PC-9 (cell line): ENCODE data around the gene GPR26. TPM values are rescaled to one million over a fixed set of nuclear protein-coding genes. Genes with fewer than 3 reads are reported as not detected.
"Not testable (repeated sequence)": the region's sequence is repeated elsewhere in the genome, so short reads cannot be mapped to it uniquely, and the experiment has no call there.

Experiments
- BruUV-seq: library from RNA; stranded (reverse); fragments of 400-500 nt; replicated peaks from 2 replicates; lab custom pipeline; 2021; lab: Mats Ljungman, UMichigan
- CTCF ChIA-PET: fragments of 300-600 bp; sonication (Branson Sonifier 250); formaldehyde crosslinking; loops from one replicate; lab custom pipeline; 2022; ENCODE audit warnings: antibody characterized with exemption; lab: Charles Lee
- POLR2A ChIA-PET: fragments of 300-600 bp; sonication (Branson Sonifier 250); formaldehyde crosslinking; loops from one replicate; lab custom pipeline; 2022; ENCODE audit warnings: antibody characterized with exemption; ENCODE audit not compliant: unreplicated experiment; lab: Charles Lee
- DNase-seq, 2 experiments: peaks; one replicate each; pipeline versions ENCODE4 v3.0.0 to v3.0.0-alpha.2; 2015 to 2022; ENCODE audit warnings: mixed read lengths in 1 of 2
- H2AFZ ChIP-seq: fragments of 200-600 bp; sonication (generic); 2 replicates; pipeline ENCODE4 v1.8.1; 2017; ENCODE audit warnings: antibody characterized with exemption
- H3F3A ChIP-seq: fragments of 200-600 bp; sonication (generic); 2 replicates; pipeline ENCODE4 v1.8.1; 2017; ENCODE audit warnings: antibody characterized with exemption, mild to moderate bottlenecking, low read depth; ENCODE audit not compliant: insufficient read depth
- H3K27ac ChIP-seq: fragments of 200-600 bp; sonication (generic); 2 replicates; pipeline ENCODE4 v1.6.1; 2016; ENCODE audit warnings: mixed run types
- H3K27me3 ChIP-seq: fragments of 200-600 bp; sonication (generic); 2 replicates; pipeline ENCODE4 v1.6.1; 2016; ENCODE audit warnings: low read depth, mixed run types; ENCODE audit not compliant: insufficient read depth
- H3K36me3 ChIP-seq: fragments of 200-600 bp; sonication (generic); 2 replicates; pipeline ENCODE4 v1.6.1; 2016; ENCODE audit warnings: low read depth, mixed run types
- H3K4me1 ChIP-seq: fragments of 200-600 bp; sonication (generic); replicated peaks from 2 replicates; pipeline ENCODE4 v1.6.1; 2016; ENCODE audit warnings: mixed run types; ENCODE audit not compliant: insufficient read depth
- H3K4me2 ChIP-seq: fragments of 200-600 bp; sonication (generic); 2 replicates; pipeline ENCODE4 v1.6.1; 2017; ENCODE audit warnings: mixed run types
- H3K4me3 ChIP-seq: fragments of 200-600 bp; sonication (generic); 2 replicates; pipeline ENCODE4 v1.6.1; 2016; ENCODE audit warnings: mixed run types
- H3K79me2 ChIP-seq: fragments of 200-600 bp; sonication (generic); 2 replicates; pipeline ENCODE4 v1.6.1; 2017; ENCODE audit warnings: low read depth, mixed run types
- H3K9me2 ChIP-seq: fragments of 200-600 bp; sonication (generic); 2 replicates; pipeline ENCODE4 v1.8.1; 2017; ENCODE audit warnings: mild to moderate bottlenecking; ENCODE audit not compliant: insufficient read depth
- H3K9me3 ChIP-seq: fragments of 200-600 bp; sonication (generic); 2 replicates; pipeline ENCODE4 v1.8.1; 2016; ENCODE audit warnings: low read depth; ENCODE audit not compliant: insufficient read depth
- H4K20me1 ChIP-seq: fragments of 200-600 bp; sonication (generic); 2 replicates; pipeline ENCODE4 v1.8.1; 2017; ENCODE audit not compliant: insufficient read depth
- CTCF ChIP-seq: fragments of 200-600 bp; sonication (generic); conservative IDR thresholded peaks from 2 replicates; pipeline ENCODE4 v1.6.1; 2017; ENCODE audit warnings: mixed run types, antibody characterized with exemption, mild to moderate bottlenecking, moderate library complexity
- EZH2 ChIP-seq: fragments of 200-600 bp; sonication (generic); IDR thresholded peaks from 2 replicates; pipeline ENCODE4 v1.8.0; 2017; ENCODE audit warnings: antibody characterized with exemption, low read depth
- intact Hi-C: fragments of 100-400 bp; cut with micrococcal nuclease; formaldehyde crosslinking; loops from one replicate; pipeline ENCODE4 v1.10.0; 2022; ENCODE audit not compliant: unreplicated experiment
- total RNA-seq: library from RNA; stranded (reverse); gene quantifications from 2 replicates; pipeline ENCODE4 v1.2.3, GENCODE V29; 2021

The GPR26 gene
- total RNA-seq, 1 experiment from 2014 or later = not detected

GRCh38 chr10:123726381-123726780, 60.2 kb downstream of the GPR26 start:
- Histone ChIP-seq H3K4me1 (no peaks in the 10 kb centered on the region), H4K20me1 (no peaks in the 10 kb centered on the region), H3K4me2 (no peak overlapping the region), H3K9me3 (no peaks in the 10 kb centered on the region), H3K9me2 (no peaks in the 10 kb centered on the region), H3K27ac (no peak overlapping the region), H2AFZ (no peak overlapping the region), H3K36me3 (no peaks in the 10 kb centered on the region), H3K27me3 (peaks cover 11% of the 10 kb centered on the region; the same call in 1 of the 2 replicates), H3F3A (no peaks in the 10 kb centered on the region), H3K4me3 (no peak overlapping the region), H3K79me2 (no peaks in the 10 kb centered on the region)
- ChIA-PET CTCF (no interaction called here), POLR2A (no interaction called here)
- TF ChIP-seq CTCF = no peak
- TF ChIP-seq EZH2 = no peak
- intact Hi-C loops = no loop called here
- DNase-seq = no peak
- BruUV-seq = no TSS peak

GRCh38 chr10:123726836-123727235, 60.7 kb downstream of the GPR26 start:
- no peak for TF ChIP-seq CTCF
- no peak for TF ChIP-seq EZH2
- CTCF ChIA-PET = no interaction called here
- POLR2A ChIA-PET = no interaction called here

GRCh38 chr10:123729523-123729922, 63.4 kb downstream of the GPR26 start:
- Histone ChIP-seq H3K79me2 (no peaks in the 10 kb centered on the region), H4K20me1 (no peaks in the 10 kb centered on the region), H3K9me2 (no peaks in the 10 kb centered on the region), H3F3A (no peaks in the 10 kb centered on the region), H3K27me3 (peaks cover 10% of the 10 kb centered on the region; the same call in 1 of the 2 replicates), H3K4me1 (no peaks in the 10 kb centered on the region), H3K4me3 (no peak overlapping the region), H3K9me3 (no peaks in the 10 kb centered on the region), H2AFZ (no peak overlapping the region), H3K4me2 (no peak overlapping the region), H3K36me3 (no peaks in the 10 kb centered on the region), H3K27ac (no peak overlapping the region)
- intact Hi-C loops = no loop called here
- no peak for DNase-seq
- POLR2A ChIA-PET = no interaction called here
- no TSS peak for BruUV-seq
- CTCF ChIA-PET = no interaction called here
- TF ChIP-seq CTCF (no peak), EZH2 (no peak)

More at GRCh38 chr10:123726836-123727235, 60.7 kb downstream of the GPR26 start:
- Histone ChIP-seq H3K4me1 (no peaks in the 10 kb centered on the region), H3K79me2 (no peaks in the 10 kb centered on the region), H3K36me3 (no peaks in the 10 kb centered on the region), H3K27ac (no peak overlapping the region), H3K4me3 (no peak overlapping the region), H3K9me3 (no peaks in the 10 kb centered on the region), H3K27me3 (peaks cover 11% of the 10 kb centered on the region; the same call in 1 of the 2 replicates), H3K4me2 (no peak overlapping the region), H3K9me2 (no peaks in the 10 kb centered on the region), H4K20me1 (no peaks in the 10 kb centered on the region), H2AFZ (no peak overlapping the region), H3F3A (no peaks in the 10 kb centered on the region)
- no TSS peak for BruUV-seq
- DNase-seq = no peak
- intact Hi-C loops = no loop called here

- H3K27me3 ChIP-seq, BruUV-seq, CTCF ChIA-PET, H3K4me3 ChIP-seq, H3K9me3 ChIP-seq, H3K9me2 ChIP-seq, H3K36me3 ChIP-seq, H3F3A ChIP-seq, POLR2A ChIA-PET, H3K4me1 ChIP-seq, H3K4me2 ChIP-seq, H4K20me1 ChIP-seq, DNase-seq, intact Hi-C loops, H3K27ac ChIP-seq, H2AFZ ChIP-seq, H3K79me2 ChIP-seq: not testable (repeated sequence)
Observed at GRCh38 chr10:123736917-123737316, 70.8 kb downstream of the GPR26 start.
